NCI-H69 (cell line): Measurements from ENCODE around the gene ELOVL6.
"Not testable (repeated sequence)": the region's sequence is repeated elsewhere in the genome, so short reads cannot be mapped to it uniquely, and the experiment has no call there.

Experiments used
- DNase-seq: peaks from one replicate; lab custom pipeline; 2025; lab: John Stamatoyannopoulos, UW

Gene ELOVL6

DNA sequence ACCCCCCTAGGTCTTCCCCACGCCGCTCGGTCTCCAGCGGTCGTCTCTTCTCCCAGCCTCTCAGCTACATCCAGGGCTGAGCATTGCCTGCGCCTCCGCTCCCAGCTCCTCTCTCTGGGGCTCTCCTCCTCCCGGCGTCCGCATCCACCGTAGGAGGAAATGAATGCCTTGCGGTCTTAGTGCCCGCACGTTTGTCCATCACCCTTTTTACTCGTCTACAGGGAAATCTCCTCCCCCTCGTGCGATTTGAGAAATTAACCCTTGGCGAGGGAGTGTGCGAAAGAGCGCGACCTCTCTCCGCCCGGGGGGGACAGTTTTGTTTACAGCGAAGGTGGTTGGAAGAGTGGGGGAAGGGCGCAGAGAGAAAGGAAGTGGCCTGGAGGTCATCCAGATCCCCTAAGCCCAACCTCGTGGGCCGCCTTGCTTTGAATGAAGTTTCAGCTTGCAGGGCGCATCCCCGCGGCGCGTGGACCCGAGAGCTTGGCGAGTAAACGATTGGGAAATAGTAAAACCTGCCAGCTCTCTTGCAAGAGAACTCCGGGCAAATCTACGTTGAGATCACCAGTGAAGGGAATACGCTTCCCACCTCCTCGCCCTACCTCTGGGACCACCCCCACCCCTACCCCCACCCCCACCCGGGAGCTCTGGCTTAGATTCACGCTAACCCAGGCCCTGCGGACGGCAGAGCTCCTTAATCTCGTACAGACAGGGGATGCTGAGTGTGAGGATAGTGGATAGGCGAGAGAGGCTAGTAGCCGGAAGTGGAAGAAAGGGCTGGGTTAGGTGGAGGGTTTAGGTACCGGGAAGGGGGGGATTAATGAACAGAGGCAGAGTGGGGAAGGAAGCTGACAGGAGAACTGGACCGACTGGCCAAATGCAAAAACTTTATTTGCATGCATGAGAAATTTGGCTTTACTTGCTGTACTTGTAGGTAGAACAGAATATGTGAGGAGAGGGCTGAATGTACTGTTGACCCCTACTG lies at the start of gene ELOVL6:
ELOVL6 (minus strand) TSS at position 181 of the 982 bp plus-strand sequence. CDS start 280 bp downstream, outside the sequence.
- peak; percentile 77 for DNase-seq

DNA sequence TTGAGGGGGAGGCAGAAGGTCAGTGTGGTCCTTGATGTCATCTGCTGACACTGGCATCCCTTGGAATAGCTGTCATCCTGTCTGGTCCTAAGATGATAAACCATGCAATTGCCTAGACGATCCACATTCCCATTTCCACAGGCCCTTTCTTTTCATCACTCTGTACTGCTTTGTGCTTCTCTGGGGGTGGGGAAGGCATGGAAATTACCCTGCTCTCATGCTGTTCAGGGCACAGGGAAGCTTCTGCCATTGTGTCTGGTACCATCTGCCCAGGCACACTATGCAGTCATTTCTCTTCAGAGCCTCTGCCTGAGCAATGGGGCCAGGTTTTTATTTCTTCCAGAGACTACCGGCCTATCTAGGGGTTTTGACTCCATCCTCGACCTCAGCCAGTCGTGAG lies 49.7 kb upstream of the ELOVL6 start:
- no peak for DNase-seq

GRCh38 chr4:110247591-110247990 lies 49.2 kb upstream of the ELOVL6 start:
- DNase-seq, result no peak

GRCh38 chr4:110245577-110245976 lies 47.2 kb upstream of the ELOVL6 start:
- no peak for DNase-seq

DNA sequence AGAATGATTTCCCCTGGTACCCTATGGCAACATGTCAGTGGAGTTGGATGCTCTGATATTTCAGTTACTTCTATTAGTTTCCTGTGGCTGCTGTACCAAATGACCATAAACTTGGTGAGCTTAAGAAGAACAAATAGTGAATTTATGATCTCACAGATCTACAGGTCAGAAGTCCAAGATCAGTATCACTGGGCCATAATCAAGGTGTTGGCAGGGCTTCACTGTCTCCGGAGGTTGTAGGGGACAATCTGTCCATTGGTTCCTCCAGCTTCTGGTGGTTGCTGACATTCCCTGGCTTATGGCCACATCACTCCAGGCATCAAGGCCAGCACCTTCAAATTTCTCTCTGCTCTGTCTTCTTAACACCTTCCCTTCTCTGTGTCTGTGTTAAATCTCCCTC lies 37.9 kb upstream of the ELOVL6 start:
- no peak for DNase-seq

- DNase-seq, result not testable (repeated sequence)
Measured at GRCh38 chr4:110233581-110233980, 35.2 kb upstream of the ELOVL6 start.

GRCh38 chr4:110231869-110232268 lies 33.5 kb upstream of the ELOVL6 start:
- DNase-seq, result no peak

DNA sequence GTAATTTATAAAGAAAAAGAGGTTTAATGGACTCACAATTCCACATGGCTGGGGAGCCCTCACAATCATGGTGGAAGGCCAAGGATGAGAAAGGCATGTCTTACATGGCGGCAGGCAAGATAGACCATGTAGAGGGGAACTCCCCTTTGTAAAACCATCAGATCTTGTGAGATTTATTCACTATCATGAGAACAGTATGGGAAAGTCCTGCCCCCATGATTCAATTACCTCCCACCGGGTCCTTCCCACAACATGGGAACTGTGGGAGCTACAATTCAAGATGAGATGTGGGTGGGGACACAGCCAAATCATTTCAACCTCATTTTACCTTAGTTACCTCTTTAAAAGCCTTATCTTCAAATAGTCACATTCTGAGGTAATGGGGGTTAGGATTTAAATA lies 30.9 kb upstream of the ELOVL6 start:
- DNase-seq, result no peak

GRCh38 chr4:110224812-110225211 lies 26.4 kb upstream of the ELOVL6 start:
- no peak for DNase-seq

- no peak for DNase-seq
Measured at GRCh38 chr4:110224142-110224541, 25.7 kb upstream of the ELOVL6 start.

GRCh38 chr4:110218935-110219334 lies 20.5 kb upstream of the ELOVL6 start:
- not testable (repeated sequence) for DNase-seq

- DNase-seq, result not testable (repeated sequence)
Measured at GRCh38 chr4:110217181-110217580, 18.8 kb upstream of the ELOVL6 start.

DNA sequence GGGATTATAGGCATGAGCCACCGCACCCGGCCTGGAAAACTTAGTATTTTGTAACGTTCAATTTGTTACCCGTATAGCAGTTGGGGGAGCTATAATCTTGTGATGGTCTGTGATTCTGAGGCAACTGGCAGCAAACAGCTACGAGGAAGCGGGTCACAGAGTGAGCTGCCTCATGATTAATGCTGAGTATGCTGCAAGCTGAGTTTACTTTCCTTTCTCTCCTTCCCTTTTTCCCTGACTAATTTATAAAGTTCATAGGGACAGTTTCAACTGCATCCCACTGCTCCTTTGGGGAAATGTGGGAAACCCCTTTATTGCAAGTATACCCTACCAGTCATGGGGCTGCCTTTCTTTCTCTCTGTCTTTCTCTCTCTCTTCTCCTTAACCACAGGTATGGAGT lies 17.7 kb upstream of the ELOVL6 start:
- no peak for DNase-seq

- DNase-seq, result no peak
Measured at GRCh38 chr4:110211770-110212061, 13.3 kb upstream of the ELOVL6 start.

- DNase-seq, result peak; percentile 49
Measured at GRCh38 chr4:110211007-110211769, 12.8 kb upstream of the ELOVL6 start.

DNA sequence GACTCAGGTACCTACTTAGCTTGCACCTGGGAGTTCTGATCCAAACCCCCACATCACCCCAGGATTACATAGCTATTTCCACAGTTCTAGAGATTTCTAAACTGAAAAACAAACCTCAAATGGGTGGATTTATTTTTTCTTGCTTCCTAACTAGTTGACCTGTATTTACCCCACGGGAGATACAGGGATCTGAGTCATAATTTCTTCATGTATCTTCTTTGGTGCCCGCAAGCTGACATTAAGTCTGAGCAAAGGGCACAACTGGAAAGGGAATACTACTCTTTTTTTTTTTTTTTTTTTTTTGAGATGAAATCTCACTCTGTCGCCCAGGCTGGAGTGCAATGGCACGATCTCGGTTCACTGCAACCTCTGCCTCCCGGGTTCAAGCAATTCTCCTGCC lies 10.0 kb upstream of the ELOVL6 start:
- no peak for DNase-seq

DNA sequence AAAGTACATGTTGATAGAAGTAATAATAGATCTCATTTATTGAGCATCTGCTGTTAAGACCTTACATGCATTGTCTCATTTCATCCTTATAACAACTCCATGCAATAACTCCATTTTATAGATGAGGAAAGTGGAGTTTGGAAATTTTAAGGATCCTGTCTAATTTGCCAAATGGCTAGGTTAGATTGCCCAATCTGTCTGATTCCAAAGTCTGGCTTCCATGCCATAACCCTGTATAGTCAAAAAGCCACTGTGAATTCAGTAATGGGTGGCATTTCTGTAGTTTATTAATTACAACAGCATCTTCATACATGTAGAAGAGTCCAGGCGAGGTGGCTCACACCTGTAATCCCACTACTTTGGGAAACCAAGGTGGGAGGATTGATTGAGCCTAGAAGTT lies 8.8 kb upstream of the ELOVL6 start:
- no peak for DNase-seq

GRCh38 chr4:110202024-110202423 lies 3.6 kb upstream of the ELOVL6 start:
- no peak for DNase-seq

GRCh38 chr4:110201502-110201901 lies 3.1 kb upstream of the ELOVL6 start:
- DNase-seq, result peak; percentile 24

DNA sequence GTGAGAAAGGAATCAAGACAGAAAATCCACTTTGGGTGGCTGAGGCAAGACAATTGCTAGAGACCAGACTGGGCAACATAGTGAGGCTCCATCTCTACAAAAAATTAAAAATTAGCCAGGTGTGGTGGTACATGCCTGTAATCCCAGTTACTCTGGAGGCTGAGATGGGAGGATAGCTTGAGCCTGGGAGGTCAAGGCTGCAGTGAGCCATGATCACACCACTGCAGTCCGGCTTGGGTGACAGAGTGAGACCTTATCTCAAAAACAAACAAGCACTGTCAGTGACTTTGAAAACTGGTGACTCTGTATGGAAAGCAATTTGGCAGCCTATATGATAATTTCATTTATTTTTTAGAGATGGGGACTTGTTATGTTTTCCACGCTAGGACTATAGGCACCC lies 2.3 kb upstream of the ELOVL6 start:
- DNase-seq, result no peak

DNA sequence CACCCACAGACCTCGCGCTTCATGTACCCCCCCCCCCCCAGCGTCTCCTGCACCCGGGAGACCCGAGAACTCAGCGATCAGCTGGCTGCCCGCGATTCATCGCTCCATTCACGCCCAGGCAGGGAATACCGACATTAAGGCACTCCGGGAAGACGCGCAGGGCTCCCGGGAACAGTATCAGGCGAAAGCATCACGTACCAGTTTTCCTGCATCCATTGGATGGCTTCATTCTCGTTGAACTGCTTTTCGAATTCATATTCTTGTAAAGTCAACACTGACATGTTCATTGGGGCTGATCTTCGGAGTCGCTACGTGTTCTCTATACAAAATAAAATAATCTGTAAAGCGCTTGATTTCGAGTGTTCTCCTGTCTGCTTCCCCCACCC lies 373 bp downstream of the ELOVL6 start:
- DNase-seq, result peak; percentile 52

DNA sequence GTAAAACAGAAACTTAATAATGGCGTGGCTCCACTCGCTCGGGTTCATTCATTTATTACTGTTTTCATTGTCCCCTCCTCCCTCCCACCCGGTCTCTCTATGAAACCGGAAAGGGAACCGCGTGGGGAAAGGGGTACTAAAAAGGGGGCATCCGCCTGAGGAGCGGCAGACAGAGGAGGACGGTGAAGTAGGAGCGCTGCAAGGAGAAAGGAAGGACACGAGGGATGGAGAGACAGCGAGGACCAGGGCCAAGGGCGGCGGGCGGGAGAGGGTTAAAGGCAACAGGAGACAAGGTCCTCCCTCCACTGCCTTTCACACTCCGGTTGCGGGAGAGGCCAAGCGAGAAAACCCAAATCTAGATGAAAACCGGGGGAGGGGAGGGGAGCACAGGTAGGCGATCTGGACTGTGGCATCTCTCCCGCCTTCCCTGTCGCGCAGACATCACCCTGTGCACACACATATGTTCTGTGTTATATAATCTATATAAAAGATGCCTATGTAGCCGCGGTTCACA lies 829 bp downstream of the ELOVL6 start:
- DNase-seq, result peak; percentile 70
